ENCODE measurements around the gene MYMK.

MYMK gene

GRCh38 chr9:133533857-133534256 is 9.1 kb upstream of the MYMK start:
- DNase-seq = no peak

- peak; percentile 69 for DNase-seq
Measured at GRCh38 chr9:133532937-133533668, 8.3 kb upstream of the MYMK start.

- DNase-seq = no peak
Measured at GRCh38 chr9:133531293-133531692, 6.5 kb upstream of the MYMK start.

- no peak for DNase-seq
Measured at GRCh38 chr9:133529874-133530273, 5.1 kb upstream of the MYMK start.

GRCh38 chr9:133529457-133529856 is 4.7 kb upstream of the MYMK start:
- DNase-seq = no peak

- no peak for DNase-seq
Measured at GRCh38 chr9:133528876-133529241, 4.1 kb upstream of the MYMK start.

GRCh38 chr9:133528001-133528875 is 3.5 kb upstream of the MYMK start:
- DNase-seq = no peak

- no peak for DNase-seq
Measured at GRCh38 chr9:133527444-133527920, 2.7 kb upstream of the MYMK start.

GRCh38 chr9:133526721-133527321 is 2.1 kb upstream of the MYMK start:
- no peak for DNase-seq

- no peak for DNase-seq
Measured at GRCh38 chr9:133525677-133526076, 918 bp upstream of the MYMK start.

- no peak for DNase-seq
Measured at GRCh38 chr9:133524146-133524545, 613 bp downstream of the MYMK start.

GRCh38 chr9:133523106-133523505 is 1.7 kb downstream of the MYMK start:
- no peak for DNase-seq

GRCh38 chr9:133522073-133522910 is 2.5 kb downstream of the MYMK start:
- DNase-seq = no peak

- no peak for DNase-seq
Measured at GRCh38 chr9:133521122-133522072, 3.4 kb downstream of the MYMK start.

- no peak for DNase-seq
Measured at GRCh38 chr9:133520121-133520835, 4.5 kb downstream of the MYMK start.

GRCh38 chr9:133519693-133520092 is 5.1 kb downstream of the MYMK start:
- no peak for DNase-seq

GRCh38 chr9:133518706-133519449 is 5.9 kb downstream of the MYMK start:
- no peak for DNase-seq

- DNase-seq = no peak
Measured at GRCh38 chr9:133518200-133518599, 6.6 kb downstream of the MYMK start.

GRCh38 chr9:133517711-133518110 is 7.0 kb downstream of the MYMK start:
- DNase-seq = no peak

- DNase-seq = no peak
Measured at GRCh38 chr9:133516961-133517350, 7.8 kb downstream of the MYMK start.

Measured in CD4-positive, alpha-beta T cell treated with Interferon gamma for 1 hour (primary cell).